Gastrocnemius medialis (tissue), 4 donors: ENCODE data around the gene IRF2.

Experiments used
- POLR2A ChIP-seq, 2 donors: fragments of 450-650 bp; IDR thresholded peaks; one replicate each; pipeline ENCODE4 v1.6.1; 2017; ENCODE audit warnings: antibody characterized with exemption in 2 of 2, mild to moderate bottlenecking in 2 of 2, moderate library complexity in 2 of 2
- TF ChIP-seq, protein P1 (sequence below), 5 experiments: fragments of 450-650 bp in 3 of 5; fragments of 200-600 bp in 2 of 5; sonication (generic) in 2 of 5; IDR thresholded peaks in 4 of 5; conservative IDR thresholded peaks in 1 of 5; 1 replicate in 4 of 5; 2 replicates in 1 of 5; pipeline ENCODE4 v1.5.1; 2016 to 2019; ENCODE audit warnings: antibody characterized with exemption in 5 of 5, mild to moderate bottlenecking in 3 of 5, moderate library complexity in 3 of 5

DNA sequence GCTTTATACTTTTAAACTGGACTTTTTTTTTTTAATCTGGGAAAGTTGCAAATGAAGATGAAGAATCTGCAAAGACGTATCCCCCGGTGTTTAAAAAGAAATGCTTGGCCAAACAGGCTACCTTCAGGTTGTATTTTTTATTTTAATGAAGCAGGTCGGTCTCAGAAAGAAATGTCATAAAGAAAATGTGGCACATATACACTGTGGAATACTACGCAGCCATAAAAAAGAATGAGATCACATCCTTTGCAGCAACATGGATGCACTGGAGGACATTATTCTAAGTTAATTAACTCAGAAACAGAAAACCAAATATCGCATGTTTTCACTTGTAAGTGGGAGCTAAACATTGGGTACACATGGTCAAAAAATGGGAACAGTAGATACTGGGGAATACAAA lies 123.4 kb downstream of the IRF2 start:
- TF ChIP-seq, protein P1, sequence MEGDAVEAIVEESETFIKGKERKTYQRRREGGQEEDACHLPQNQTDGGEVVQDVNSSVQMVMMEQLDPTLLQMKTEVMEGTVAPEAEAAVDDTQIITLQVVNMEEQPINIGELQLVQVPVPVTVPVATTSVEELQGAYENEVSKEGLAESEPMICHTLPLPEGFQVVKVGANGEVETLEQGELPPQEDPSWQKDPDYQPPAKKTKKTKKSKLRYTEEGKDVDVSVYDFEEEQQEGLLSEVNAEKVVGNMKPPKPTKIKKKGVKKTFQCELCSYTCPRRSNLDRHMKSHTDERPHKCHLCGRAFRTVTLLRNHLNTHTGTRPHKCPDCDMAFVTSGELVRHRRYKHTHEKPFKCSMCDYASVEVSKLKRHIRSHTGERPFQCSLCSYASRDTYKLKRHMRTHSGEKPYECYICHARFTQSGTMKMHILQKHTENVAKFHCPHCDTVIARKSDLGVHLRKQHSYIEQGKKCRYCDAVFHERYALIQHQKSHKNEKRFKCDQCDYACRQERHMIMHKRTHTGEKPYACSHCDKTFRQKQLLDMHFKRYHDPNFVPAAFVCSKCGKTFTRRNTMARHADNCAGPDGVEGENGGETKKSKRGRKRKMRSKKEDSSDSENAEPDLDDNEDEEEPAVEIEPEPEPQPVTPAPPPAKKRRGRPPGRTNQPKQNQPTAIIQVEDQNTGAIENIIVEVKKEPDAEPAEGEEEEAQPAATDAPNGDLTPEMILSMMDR (IDR thresholded peaks at IDR 0.05 in 4 of 5, conservative IDR thresholded peaks at IDR 0.05 in 1 of 5): no peak
- TF ChIP-seq POLR2A (IDR thresholded peaks at IDR 0.05): no peak
